ENCODE measurements around the gene SH2D1B. TPM values are rescaled to one million over a fixed set of nuclear protein-coding genes. Genes with fewer than 3 reads are reported as not detected.

SH2D1B gene
- total and polyA plus RNA-seq, 9 of the 15 experiments (the other 6 are each of a cell fraction or from before 2014, with no cell fraction given), result 5.6 to 19.6 (median 9.7) TPM

- TF ChIP-seq, protein P1, sequence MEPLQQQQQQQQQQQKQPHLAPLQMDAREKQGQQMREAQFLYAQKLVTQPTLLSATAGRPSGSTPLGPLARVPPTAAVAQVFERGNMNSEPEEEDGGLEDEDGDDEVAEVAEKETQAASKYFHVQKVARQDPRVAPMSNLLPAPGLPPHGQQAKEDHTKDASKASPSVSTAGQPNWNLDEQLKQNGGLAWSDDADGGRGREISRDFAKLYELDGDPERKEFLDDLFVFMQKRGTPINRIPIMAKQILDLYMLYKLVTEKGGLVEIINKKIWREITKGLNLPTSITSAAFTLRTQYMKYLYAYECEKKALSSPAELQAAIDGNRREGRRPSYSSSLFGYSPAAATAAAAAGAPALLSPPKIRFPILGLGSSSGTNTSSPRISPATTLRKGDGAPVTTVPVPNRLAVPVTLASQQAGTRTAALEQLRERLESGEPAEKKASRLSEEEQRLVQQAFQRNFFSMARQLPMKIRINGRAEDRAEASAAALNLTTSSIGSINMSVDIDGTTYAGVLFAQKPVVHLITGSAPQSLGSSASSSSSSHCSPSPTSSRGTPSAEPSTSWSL (CRISPR knock-in tag; IDR thresholded peaks at IDR 0.05; ENCODE audit: borderline replicate concordance), result no peak
- TF ChIP-seq CBFA2T2 (conservative IDR thresholded peaks at IDR 0.05), result peak; percentile 49
- TF ChIP-seq ETV5 (CRISPR knock-in tag; IDR thresholded peaks at IDR 0.05; ENCODE audit: low read depth), result peak; percentile 57
- TF ChIP-seq HES1 (IDR thresholded peaks at IDR 0.05; ENCODE audit: low read depth), result peak; percentile 91
- TF ChIP-seq ZNF444 (CRISPR knock-in tag; IDR thresholded peaks at IDR 0.05), result no peak
- peak; percentile 81; the same call in 1 of the 2 replicates for TF ChIP-seq FOXP1 (CRISPR knock-in tag; IDR thresholded peaks at IDR 0.05)
- peak; percentile 76 for TF ChIP-seq EGR1 (conservative IDR thresholded peaks at IDR 0.05)
- TF ChIP-seq CBFA2T3 (IDR thresholded peaks at IDR 0.05), result peak; percentile 82
- peak; percentile 60; the same call in 1 of the 2 replicates for TF ChIP-seq FOXJ2 (tag; IDR thresholded peaks at IDR 0.05)
- TF ChIP-seq ZNF318 (IDR thresholded peaks at IDR 0.05; ENCODE audit: borderline replicate concordance in 1 of 2, low read depth in 1 of 2), result 0 out of 4 replicates have a peak, but pooled peaks of 1 of the 2 experiments have one; percentile 22
- TF ChIP-seq HDAC1 (IDR thresholded peaks at IDR 0.05), result peak in 1 of 2 experiments; percentile 32; a peak in 1 of 4 replicates
- TF ChIP-seq MAX (CRISPR knock-in tag; IDR thresholded peaks at IDR 0.05), result no peak
- TF ChIP-seq ZNF830 (CRISPR knock-in tag; IDR thresholded peaks at IDR 0.05), result no peak
- no peak for TF ChIP-seq MED1 (CRISPR knock-in tag; IDR thresholded peaks at IDR 0.05; ENCODE audit: borderline replicate concordance)
- peak; percentile 84 for TF ChIP-seq CTBP1 (IDR thresholded peaks at IDR 0.05; ENCODE audit: borderline replicate concordance)
- peak; percentile 50; the same call in 1 of the 2 replicates for TF ChIP-seq TCF3 (CRISPR knock-in tag; IDR thresholded peaks at IDR 0.05)
These were observed 9.6 kb upstream of the SH2D1B start (continued) for GRCh38 chr1:162421258-162422164.
